Dendritic cell treated with granulocyte-macrophage colony-stimulating factor and Interleukin-4, amounts not matched to agents 40 ng/mL and 50 ng/mL, for 4 days (primary cell): ENCODE data around the gene TRIM32.

Experiments used
- H3K27ac Mint-ChIP-seq: one replicate; pipeline ENCODE4 v1.8.0; 2022; ENCODE audit warnings: mild to moderate bottlenecking, mixed read lengths
- H3K27me3 Mint-ChIP-seq: one replicate; pipeline ENCODE4 v1.8.0; 2022; ENCODE audit warnings: mild to moderate bottlenecking, mixed read lengths
- H3K36me3 Mint-ChIP-seq: one replicate; pipeline ENCODE4 v1.8.0; 2022; ENCODE audit warnings: low read depth, mixed read lengths
- H3K4me1 Mint-ChIP-seq: one replicate; pipeline ENCODE4 v1.8.0; 2022; ENCODE audit warnings: low read depth, mixed read lengths
- H3K4me3 Mint-ChIP-seq: one replicate; pipeline ENCODE4 v1.8.0; 2022; ENCODE audit warnings: mild to moderate bottlenecking, moderate library complexity, mixed read lengths
- H3K9me3 Mint-ChIP-seq: one replicate; pipeline ENCODE4 v1.8.0; 2022; ENCODE audit warnings: mixed read lengths
- intact Hi-C: fragments of 100-400 bp; cut with micrococcal nuclease; formaldehyde crosslinking; loops from one replicate; pipeline ENCODE4 v1.15.0; 2022

TRIM32 gene

GRCh38 chr9:116704470-116704869, 17.4 kb downstream of the TRIM32 start:
- no peak overlapping the region for H3K27ac Mint-ChIP-seq
- H3K4me1 Mint-ChIP-seq: no peaks in the 10 kb centered on the region
- intact Hi-C loops: no loop called here
- no peaks in the 10 kb centered on the region for H3K27me3 Mint-ChIP-seq
- H3K9me3 Mint-ChIP-seq: no peaks in the 10 kb centered on the region
- H3K36me3 Mint-ChIP-seq: peaks cover 8% of the 10 kb centered on the region
- H3K4me3 Mint-ChIP-seq: no peak overlapping the region

GRCh38 chr9:116705531-116705930, 18.4 kb downstream of the TRIM32 start:
- Mint-ChIP-seq H3K27ac (no peak overlapping the region), H3K4me1 (no peaks in the 10 kb centered on the region), H3K4me3 (no peak overlapping the region), H3K27me3 (no peaks in the 10 kb centered on the region), H3K9me3 (no peaks in the 10 kb centered on the region), H3K36me3 (no peaks in the 10 kb centered on the region)
- intact Hi-C loops: no loop called here

- Mint-ChIP-seq H3K4me3 (no peak overlapping the region), H3K27ac (no peak overlapping the region), H3K27me3 (no peaks in the 10 kb centered on the region), H3K9me3 (no peaks in the 10 kb centered on the region), H3K36me3 (no peaks in the 10 kb centered on the region), H3K4me1 (no peaks in the 10 kb centered on the region)
- intact Hi-C loops: no loop called here
Observed at GRCh38 chr9:116706310-116707290, 19.5 kb downstream of the TRIM32 start.

GRCh38 chr9:116712781-116713180, 25.7 kb downstream of the TRIM32 start:
- Mint-ChIP-seq H3K36me3 (no peaks in the 10 kb centered on the region), H3K4me3 (no peak overlapping the region), H3K27ac (no peak overlapping the region), H3K9me3 (no peaks in the 10 kb centered on the region), H3K4me1 (no peaks in the 10 kb centered on the region), H3K27me3 (no peaks in the 10 kb centered on the region)
- intact Hi-C loops: no loop called here

- Mint-ChIP-seq H3K4me1 (no peaks in the 10 kb centered on the region), H3K9me3 (no peaks in the 10 kb centered on the region), H3K36me3 (no peaks in the 10 kb centered on the region), H3K27ac (no peak overlapping the region), H3K27me3 (no peaks in the 10 kb centered on the region), H3K4me3 (no peak overlapping the region)
- intact Hi-C loops: no loop called here
Observed at GRCh38 chr9:116713271-116713670, 26.2 kb downstream of the TRIM32 start.

- intact Hi-C loops: no loop called here
- Mint-ChIP-seq H3K36me3 (no peaks in the 10 kb centered on the region), H3K27ac (no peak overlapping the region), H3K9me3 (no peaks in the 10 kb centered on the region), H3K4me1 (no peaks in the 10 kb centered on the region), H3K27me3 (no peaks in the 10 kb centered on the region), H3K4me3 (no peak overlapping the region)
Observed at GRCh38 chr9:116715751-116716150, 28.6 kb downstream of the TRIM32 start.

GRCh38 chr9:116716438-116716837, 29.3 kb downstream of the TRIM32 start:
- intact Hi-C loops: no loop called here
- no peaks in the 10 kb centered on the region for H3K27me3 Mint-ChIP-seq
- no peaks in the 10 kb centered on the region for H3K4me1 Mint-ChIP-seq
- H3K9me3 Mint-ChIP-seq: no peaks in the 10 kb centered on the region
- H3K36me3 Mint-ChIP-seq: no peaks in the 10 kb centered on the region
- H3K4me3 Mint-ChIP-seq: no peak overlapping the region
- H3K27ac Mint-ChIP-seq: no peak overlapping the region

GRCh38 chr9:116717150-116717549, 30.0 kb downstream of the TRIM32 start:
- no peaks in the 10 kb centered on the region for H3K27me3 Mint-ChIP-seq
- H3K9me3 Mint-ChIP-seq: no peaks in the 10 kb centered on the region
- H3K27ac Mint-ChIP-seq: no peak overlapping the region
- H3K36me3 Mint-ChIP-seq: no peaks in the 10 kb centered on the region
- no peaks in the 10 kb centered on the region for H3K4me1 Mint-ChIP-seq
- intact Hi-C loops: no loop called here
- H3K4me3 Mint-ChIP-seq: no peak overlapping the region

GRCh38 chr9:116718111-116718510, 31.0 kb downstream of the TRIM32 start:
- H3K36me3 Mint-ChIP-seq: no peaks in the 10 kb centered on the region
- intact Hi-C loops: no loop called here
- H3K4me1 Mint-ChIP-seq: no peaks in the 10 kb centered on the region
- no peaks in the 10 kb centered on the region for H3K27me3 Mint-ChIP-seq
- no peaks in the 10 kb centered on the region for H3K9me3 Mint-ChIP-seq
- H3K4me3 Mint-ChIP-seq: no peak overlapping the region
- no peak overlapping the region for H3K27ac Mint-ChIP-seq

- H3K4me1 Mint-ChIP-seq: no peaks in the 10 kb centered on the region
- no peaks in the 10 kb centered on the region for H3K36me3 Mint-ChIP-seq
- intact Hi-C loops: no loop called here
- peaks cover 2% of the 10 kb centered on the region for H3K27me3 Mint-ChIP-seq
- H3K27ac Mint-ChIP-seq: no peak overlapping the region
- H3K4me3 Mint-ChIP-seq: no peak overlapping the region
- no peaks in the 10 kb centered on the region for H3K9me3 Mint-ChIP-seq
Observed at GRCh38 chr9:116720111-116720510, 33.0 kb downstream of the TRIM32 start.

GRCh38 chr9:116721411-116721810, 34.3 kb downstream of the TRIM32 start:
- H3K4me1 Mint-ChIP-seq: no peaks in the 10 kb centered on the region
- H3K9me3 Mint-ChIP-seq: no peaks in the 10 kb centered on the region
- H3K27me3 Mint-ChIP-seq: peaks cover 2% of the 10 kb centered on the region
- intact Hi-C loops: no loop called here
- H3K27ac Mint-ChIP-seq: no peak overlapping the region
- no peak overlapping the region for H3K4me3 Mint-ChIP-seq
- H3K36me3 Mint-ChIP-seq: no peaks in the 10 kb centered on the region

- no peaks in the 10 kb centered on the region for H3K4me1 Mint-ChIP-seq
Observed at GRCh38 chr9:116721944-116722343, 34.8 kb downstream of the TRIM32 start.

GRCh38 chr9:116724123-116724522, 37.0 kb downstream of the TRIM32 start:
- Mint-ChIP-seq H3K4me1 (no peaks in the 10 kb centered on the region), H3K27me3 (peaks cover 2% of the 10 kb centered on the region), H3K9me3 (no peaks in the 10 kb centered on the region), H3K27ac (no peak overlapping the region), H3K4me3 (no peak overlapping the region), H3K36me3 (no peaks in the 10 kb centered on the region)
- intact Hi-C loops: no loop called here

More at GRCh38 chr9:116721944-116722343, 34.8 kb downstream of the TRIM32 start:
- Mint-ChIP-seq H3K4me3 (no peak overlapping the region), H3K9me3 (no peaks in the 10 kb centered on the region), H3K27ac (no peak overlapping the region), H3K36me3 (no peaks in the 10 kb centered on the region), H3K27me3 (peaks cover 2% of the 10 kb centered on the region)
- intact Hi-C loops: no loop called here

GRCh38 chr9:116726602-116727001, 39.5 kb downstream of the TRIM32 start:
- Mint-ChIP-seq H3K36me3 (no peaks in the 10 kb centered on the region), H3K4me3 (no peak overlapping the region), H3K27ac (no peak overlapping the region), H3K27me3 (peaks cover 4% of the 10 kb centered on the region), H3K4me1 (no peaks in the 10 kb centered on the region), H3K9me3 (no peaks in the 10 kb centered on the region)
- intact Hi-C loops: no loop called here
